Measurements from ENCODE around the gene HSD17B7.
"Not testable (repeated sequence)": the region's sequence is repeated elsewhere in the genome, so short reads cannot be mapped to it uniquely, and the experiment has no call there.

HSD17B7 gene

DNA sequence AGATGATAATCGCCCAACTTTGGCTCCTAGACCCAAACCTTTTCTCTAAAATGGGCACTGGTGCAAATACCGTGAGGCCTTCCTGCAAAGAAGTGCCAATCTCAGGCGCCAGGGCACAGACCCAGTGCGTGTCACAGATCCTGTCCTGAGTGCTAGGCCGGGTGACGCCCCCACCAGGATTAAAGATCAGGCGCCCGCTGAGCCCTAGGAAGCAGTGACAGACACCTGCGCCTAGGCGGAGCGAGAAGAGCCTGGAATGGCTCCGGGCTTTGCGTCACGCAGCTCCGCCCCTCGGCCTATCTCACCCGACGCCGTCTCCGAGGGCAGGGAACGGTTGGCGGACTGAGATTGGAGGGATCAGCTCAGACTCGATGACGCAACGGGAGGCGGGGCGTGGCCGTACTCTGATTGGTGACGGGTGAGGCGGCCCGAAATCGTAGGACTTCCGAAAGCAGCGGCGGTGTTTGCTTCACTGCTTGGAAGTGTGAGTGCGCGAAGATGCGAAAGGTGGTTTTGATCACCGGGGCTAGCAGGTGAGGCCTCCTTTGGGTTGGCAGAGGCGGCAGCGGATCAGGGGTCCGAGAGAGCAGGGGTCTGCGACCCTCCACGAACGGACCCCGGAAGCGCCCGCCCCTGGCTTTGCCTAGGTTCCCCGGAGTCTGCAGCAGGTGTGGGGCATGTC is at the start of gene HSD17B7:
HSD17B7 (plus strand) TSS at position 400 of the 682 bp plus-strand sequence; CDS start at position 499, 99 bp downstream.
- not testable (repeated sequence) for DNase-seq (ENCODE audit: low spot score)

DNA sequence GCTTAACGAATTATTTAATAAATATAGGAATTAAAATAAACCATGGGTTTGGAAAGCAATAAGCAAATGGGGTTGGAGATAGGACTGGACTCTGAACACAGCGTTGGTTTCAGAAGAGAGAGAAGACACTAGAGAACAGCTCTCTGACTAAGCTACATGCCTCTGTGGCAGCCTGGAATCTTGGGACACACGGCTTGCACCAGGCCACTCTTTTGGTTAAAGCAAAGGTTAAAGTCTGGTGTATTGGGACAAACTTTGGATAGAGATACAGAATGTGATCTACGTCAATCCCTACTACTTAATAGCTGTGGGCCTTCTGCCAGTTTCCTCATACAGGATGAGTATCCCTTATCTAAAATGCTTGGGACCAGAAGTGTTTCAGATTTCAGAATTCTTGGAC is 49.7 kb upstream of the HSD17B7 start:
- DNase-seq (ENCODE audit: low spot score), result no peak

GRCh38 chr1:162741574-162741973 is 48.9 kb upstream of the HSD17B7 start:
- DNase-seq (ENCODE audit: low spot score), result no peak

DNA sequence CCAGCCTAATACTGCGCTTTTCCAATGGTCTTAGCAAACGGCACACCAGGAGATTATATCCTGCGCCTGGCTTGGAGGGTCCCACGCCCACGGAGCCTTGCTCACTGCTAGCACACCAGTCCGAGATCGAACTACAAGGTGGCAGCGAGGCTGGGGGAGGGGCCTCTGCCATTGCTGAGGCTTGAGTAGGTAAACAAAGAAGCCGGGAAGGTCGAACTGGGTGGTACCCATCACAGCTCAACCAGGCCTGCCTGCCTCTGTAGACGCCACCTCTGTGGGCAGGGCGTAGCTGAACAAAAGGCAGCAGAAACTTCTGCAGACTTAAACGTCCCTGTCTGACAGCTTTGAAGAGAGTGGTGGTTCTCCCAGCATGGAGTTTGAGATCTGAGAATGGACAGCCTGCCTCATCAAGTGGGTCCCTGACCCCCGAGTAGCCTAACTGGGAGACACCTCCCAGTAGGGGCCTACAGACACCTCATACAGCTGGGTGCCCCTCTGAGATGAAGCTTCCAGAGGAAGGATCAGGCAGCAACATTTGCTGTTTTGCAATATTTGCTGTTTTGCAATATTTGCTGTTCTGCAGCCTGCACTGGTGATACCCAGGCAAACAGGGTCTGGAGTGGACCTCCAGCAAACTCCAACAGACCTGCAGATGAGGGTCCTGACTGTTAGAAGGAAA is 44.1 kb upstream of the HSD17B7 start:
- not testable (repeated sequence) for DNase-seq (ENCODE audit: low spot score)

- peak; percentile 49 for DNase-seq (ENCODE audit: low spot score)
Observed at GRCh38 chr1:162753001-162753658, 37.4 kb upstream of the HSD17B7 start.

DNA sequence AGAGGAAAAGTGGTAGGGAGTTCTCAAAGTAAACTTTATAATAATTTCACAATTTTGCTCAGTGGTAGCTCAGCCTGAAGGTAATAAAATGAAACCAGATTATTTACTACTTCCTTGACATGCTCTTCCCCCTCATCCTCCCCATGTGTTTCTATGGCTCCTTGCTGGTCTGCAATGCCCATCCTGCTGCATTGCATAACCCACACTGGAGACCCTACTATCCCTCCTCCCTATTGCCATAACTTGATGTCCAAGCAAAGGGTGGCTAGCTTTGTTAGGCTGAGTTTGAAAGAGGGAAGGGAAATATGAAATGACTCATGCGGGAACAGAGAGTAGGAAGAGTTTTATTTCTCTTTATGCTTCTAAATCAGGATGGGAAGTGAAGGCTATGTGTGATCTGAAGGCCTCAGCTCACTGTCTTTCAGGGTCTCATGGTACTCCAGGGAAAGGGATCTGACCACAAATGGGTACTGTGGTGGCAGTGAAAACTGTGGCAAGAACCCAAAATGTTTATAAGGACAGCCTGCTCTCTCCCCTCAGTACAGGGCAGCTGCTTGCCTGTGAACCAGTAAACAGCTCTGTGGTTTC is 36.4 kb upstream of the HSD17B7 start:
- DNase-seq (ENCODE audit: low spot score), result no peak

GRCh38 chr1:162755306-162755705 is 35.2 kb upstream of the HSD17B7 start:
- no peak for DNase-seq (ENCODE audit: low spot score)

GRCh38 chr1:162756523-162756922 is 34.0 kb upstream of the HSD17B7 start:
- no peak for DNase-seq (ENCODE audit: low spot score)

- DNase-seq (ENCODE audit: low spot score), result no peak
Observed at GRCh38 chr1:162757476-162757875, 33.0 kb upstream of the HSD17B7 start.

DNA sequence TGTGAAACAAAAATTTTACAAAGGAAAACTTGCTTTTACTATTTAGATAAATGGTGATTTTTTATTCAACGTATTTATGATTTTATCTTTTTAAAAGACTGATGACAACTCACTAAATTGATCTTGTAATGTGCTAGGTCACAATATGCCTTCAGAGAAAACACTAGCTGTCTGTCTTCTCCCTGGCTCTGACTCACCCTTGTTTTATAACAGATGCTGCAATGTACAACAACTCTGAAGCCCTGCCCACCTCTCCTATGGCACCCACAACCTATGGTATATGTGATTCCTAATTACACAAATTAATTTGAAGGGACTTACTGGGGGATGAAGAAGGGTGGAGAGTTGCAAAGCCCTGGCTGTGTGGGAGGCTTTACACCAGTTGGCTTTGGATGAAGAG is 24.7 kb upstream of the HSD17B7 start:
- DNase-seq (ENCODE audit: low spot score), result peak; percentile 85

- peak; percentile 84 for DNase-seq (ENCODE audit: low spot score)
Observed at GRCh38 chr1:162772571-162773154, 17.8 kb upstream of the HSD17B7 start.

- DNase-seq (ENCODE audit: low spot score), result no peak
Observed at GRCh38 chr1:162774007-162774406, 16.5 kb upstream of the HSD17B7 start.

GRCh38 chr1:162779043-162779442 is 11.5 kb upstream of the HSD17B7 start:
- DNase-seq (ENCODE audit: low spot score), result no peak

DNA sequence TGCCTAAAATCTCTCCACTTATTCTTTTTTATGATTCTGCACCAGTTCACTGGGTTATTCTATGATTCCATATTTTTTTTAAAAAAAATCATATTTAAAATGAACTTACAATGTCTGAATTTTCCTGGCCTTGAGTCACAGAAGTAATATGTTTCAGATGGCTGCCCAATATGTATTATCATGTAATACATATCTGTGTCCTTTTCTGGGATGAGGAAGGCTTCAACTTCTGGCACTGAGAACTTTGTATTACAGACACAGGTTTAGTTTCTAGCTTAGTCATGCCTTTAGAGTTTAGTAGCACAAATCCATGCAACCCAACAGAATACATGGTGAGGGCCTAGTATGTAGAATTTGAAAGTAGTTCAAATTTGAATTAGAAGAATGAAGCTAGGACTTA is 7.8 kb upstream of the HSD17B7 start:
- no peak for DNase-seq (ENCODE audit: low spot score)

DNA sequence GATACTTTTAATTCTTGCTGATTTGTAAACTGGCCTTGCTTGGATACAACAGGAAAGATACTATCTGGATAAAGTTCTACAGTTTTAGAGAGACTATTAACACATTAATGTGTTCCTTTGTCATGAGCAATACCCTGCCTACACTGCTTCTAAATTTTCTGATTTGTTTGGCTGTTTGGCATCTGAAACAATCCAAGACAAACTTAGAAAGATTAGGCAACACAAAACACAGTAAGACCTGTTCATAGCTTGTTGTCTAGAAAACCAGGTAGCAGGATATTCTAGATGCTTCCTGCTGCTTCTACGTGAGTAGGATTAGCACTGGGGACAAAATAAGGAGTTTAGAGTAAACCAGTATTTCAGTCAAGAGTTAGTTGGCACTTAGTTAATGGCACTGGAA is 5.6 kb upstream of the HSD17B7 start:
- DNase-seq (ENCODE audit: low spot score), result not testable (repeated sequence)

GRCh38 chr1:162788783-162789182 is 1.7 kb upstream of the HSD17B7 start:
- DNase-seq (ENCODE audit: low spot score), result not testable (repeated sequence)

GRCh38 chr1:162790985-162791357 is 469 bp downstream of the HSD17B7 start:
- DNase-seq (ENCODE audit: low spot score), result not testable (repeated sequence)

GRCh38 chr1:162794284-162794683 is 3.8 kb downstream of the HSD17B7 start:
- not testable (repeated sequence) for DNase-seq (ENCODE audit: low spot score)

DNA sequence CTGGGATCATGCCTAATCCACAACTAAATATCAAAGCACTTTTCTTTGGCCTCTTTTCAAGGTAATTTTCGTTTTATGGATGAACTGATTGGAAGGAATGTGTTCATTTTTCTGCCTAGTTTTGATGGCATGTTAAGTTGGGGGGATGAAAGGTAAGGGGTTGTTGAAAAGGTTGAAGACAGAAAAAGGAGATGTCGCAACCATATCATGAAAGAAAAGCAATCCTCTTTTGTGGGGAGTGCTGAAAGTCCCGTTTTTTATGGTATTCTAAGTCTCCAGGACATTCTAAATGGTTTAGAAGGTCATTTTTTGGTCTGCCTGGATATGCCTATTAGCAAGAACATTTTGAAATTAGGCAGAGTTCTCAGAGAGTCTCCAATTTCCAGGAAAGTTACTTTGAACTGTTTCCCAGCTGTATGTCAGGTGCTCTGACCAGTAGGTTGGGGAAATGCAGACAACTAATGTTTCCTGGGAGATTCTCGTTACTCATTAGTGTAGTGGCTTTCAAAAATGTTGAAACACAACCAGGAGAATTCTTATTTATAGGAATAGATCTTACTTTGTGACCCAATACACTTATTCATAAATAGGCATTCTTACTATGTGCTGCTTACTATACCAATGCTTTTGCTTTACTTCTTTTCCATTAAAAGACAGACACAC is 6.2 kb downstream of the HSD17B7 start:
- not testable (repeated sequence) for DNase-seq (ENCODE audit: low spot score)

DNA sequence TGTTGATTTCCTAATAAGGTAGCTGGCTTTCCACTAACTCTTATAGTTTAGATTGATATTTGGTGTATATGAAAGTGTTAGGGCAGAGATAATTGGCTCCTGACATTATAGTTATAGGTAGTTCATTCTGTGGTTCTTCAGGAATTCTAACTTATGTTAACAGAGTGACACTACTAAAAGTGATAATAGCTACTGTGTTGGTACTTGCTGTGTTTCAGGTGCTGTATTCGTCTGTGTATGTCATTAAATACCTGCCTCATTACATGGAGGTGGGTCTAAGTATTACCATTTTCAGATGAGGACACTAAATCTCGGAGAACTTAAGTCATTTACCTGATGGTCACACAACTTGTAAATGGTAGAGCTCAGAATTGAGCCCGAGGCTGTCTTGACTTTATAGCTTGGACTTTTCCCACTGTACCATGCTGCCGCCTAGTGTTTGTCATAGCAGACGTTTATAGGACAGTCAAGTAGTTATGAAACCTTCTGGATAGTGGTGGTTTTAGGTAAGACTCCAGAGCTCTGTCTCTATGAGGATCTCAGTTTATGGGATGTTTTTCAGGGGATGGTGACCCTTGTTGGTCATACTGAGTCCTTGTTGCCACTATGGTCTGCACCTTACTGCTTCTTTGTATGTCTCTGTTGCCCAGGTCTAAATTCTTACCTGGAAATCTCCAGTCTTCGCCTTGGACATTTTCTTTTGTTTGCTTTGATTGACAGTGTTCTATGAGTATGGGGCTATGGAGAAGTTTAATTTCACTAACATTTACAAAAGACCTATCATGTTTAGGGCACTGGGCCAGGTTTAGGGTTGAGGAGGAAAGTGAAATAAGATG is 9.7 kb downstream of the HSD17B7 start:
- peak; percentile 48 for DNase-seq (ENCODE audit: low spot score)

GRCh38 chr1:162807503-162807902 is 17.0 kb downstream of the HSD17B7 start:
- not testable (repeated sequence) for DNase-seq (ENCODE audit: low spot score)

All from COLO829 (cell line).